NK-92 treated with Interleukin-12 subunit alpha and Interleukin-12 subunit beta, amount 100 ng/mL, for 24 hours (cell line): ENCODE measurements around the gene PSMF1.
"Not testable (repeated sequence)": the region's sequence is repeated elsewhere in the genome, so short reads cannot be mapped to it uniquely, and the experiment has no call there.

Source experiments
- DNase-seq: peaks from one replicate; lab custom pipeline; 2025; lab: John Stamatoyannopoulos, UW

The PSMF1 gene

GRCh38 chr20:1122388-1123315 lies 4.2 kb downstream of the PSMF1 start:
- no peak for DNase-seq

GRCh38 chr20:1123666-1124065 lies 5.3 kb downstream of the PSMF1 start:
- DNase-seq: no peak

GRCh38 chr20:1124421-1124820 lies 6.0 kb downstream of the PSMF1 start:
- no peak for DNase-seq

GRCh38 chr20:1125277-1125676 lies 6.9 kb downstream of the PSMF1 start:
- DNase-seq: no peak

- DNase-seq: no peak
Measured at GRCh38 chr20:1127840-1128239, 9.4 kb downstream of the PSMF1 start.

GRCh38 chr20:1130058-1130694 lies 11.8 kb downstream of the PSMF1 start:
- DNase-seq: no peak

- no peak for DNase-seq
Measured at GRCh38 chr20:1130847-1131246, 12.4 kb downstream of the PSMF1 start.

- DNase-seq: no peak
Measured at GRCh38 chr20:1131354-1131753, 13.0 kb downstream of the PSMF1 start.

GRCh38 chr20:1134355-1134754 lies 16.0 kb downstream of the PSMF1 start:
- DNase-seq: no peak

- DNase-seq: no peak
Measured at GRCh38 chr20:1134836-1135235, 16.4 kb downstream of the PSMF1 start.

GRCh38 chr20:1137236-1137635 lies 18.8 kb downstream of the PSMF1 start:
- no peak for DNase-seq

GRCh38 chr20:1144401-1145172 lies 26.2 kb downstream of the PSMF1 start:
- DNase-seq: no peak

GRCh38 chr20:1146957-1147356 lies 28.6 kb downstream of the PSMF1 start:
- no peak for DNase-seq

- DNase-seq: not testable (repeated sequence)
Measured at GRCh38 chr20:1149812-1150211, 31.4 kb downstream of the PSMF1 start.

GRCh38 chr20:1150218-1150617 lies 31.8 kb downstream of the PSMF1 start:
- no peak for DNase-seq

GRCh38 chr20:1150968-1151367 lies 32.6 kb downstream of the PSMF1 start:
- DNase-seq: no peak

GRCh38 chr20:1154226-1154625 lies 35.8 kb downstream of the PSMF1 start:
- no peak for DNase-seq

- no peak for DNase-seq
Measured at GRCh38 chr20:1154691-1155090, 36.3 kb downstream of the PSMF1 start.

GRCh38 chr20:1155342-1155741 lies 36.9 kb downstream of the PSMF1 start:
- no peak for DNase-seq

- DNase-seq: no peak
Measured at GRCh38 chr20:1160496-1160895, 42.1 kb downstream of the PSMF1 start.

GRCh38 chr20:1160991-1161390 lies 42.6 kb downstream of the PSMF1 start:
- no peak for DNase-seq

- no peak for DNase-seq
Measured at GRCh38 chr20:1163105-1163504, 44.7 kb downstream of the PSMF1 start.

- DNase-seq: no peak
Measured at GRCh38 chr20:1163653-1164052, 45.3 kb downstream of the PSMF1 start.
